Activated CD8-positive, alpha-beta T cell treated with anti-CD3 and anti-CD28 coated beads for 36 hours (primary cell): Measurements from ENCODE around the gene SUN1. TPM values are rescaled to one million over a fixed set of nuclear protein-coding genes. Genes with fewer than 3 reads are reported as not detected.

Experiments
- ATAC-seq: fragments of 200-7000 bp; cut with Tn5 transposase; one replicate; pipeline ENCODE4 v1.10.0; 2021; ENCODE audit warnings: mild to moderate bottlenecking, moderate library complexity
- CTCF ChIA-PET: fragments of 350-600 bp; sonication (Branson Sonifier 250); formaldehyde crosslinking; loops from one replicate; lab custom pipeline; 2021; ENCODE audit warnings: antibody characterized with exemption; lab: Charles Lee
- POLR2A ChIA-PET: fragments of 350-600 bp; sonication (Branson Sonifier 250); formaldehyde crosslinking; loops from one replicate; lab custom pipeline; 2021; ENCODE audit warnings: antibody characterized with exemption; lab: Charles Lee
- DNase-seq: peaks from one replicate; pipeline ENCODE4 v3.0.0-alpha.2; 2020
- H3K27ac Mint-ChIP-seq: one replicate; pipeline ENCODE4 v1.8.0; 2021; ENCODE audit warnings: mild to moderate bottlenecking, mixed read lengths
- H3K27me3 Mint-ChIP-seq: one replicate; pipeline ENCODE4 v1.8.0; 2021; ENCODE audit warnings: mixed read lengths
- H3K36me3 Mint-ChIP-seq: one replicate; pipeline ENCODE4 v1.8.0; 2021; ENCODE audit warnings: low read depth, mixed read lengths
- H3K4me1 Mint-ChIP-seq: one replicate; pipeline ENCODE4 v1.8.0; 2021; ENCODE audit warnings: low read depth, mixed read lengths
- H3K4me3 Mint-ChIP-seq: one replicate; pipeline ENCODE4 v1.8.0; 2021; ENCODE audit warnings: mild to moderate bottlenecking, moderate library complexity, mixed read lengths
- H3K9me3 Mint-ChIP-seq: one replicate; pipeline ENCODE4 v1.8.0; 2021; ENCODE audit warnings: mixed read lengths
- CTCF ChIP-seq: fragments of 200-600 bp; IDR thresholded peaks from one replicate; pipeline ENCODE4 v1.8.0; 2022; ENCODE audit warnings: antibody characterized with exemption, mild to moderate bottlenecking
- intact Hi-C: fragments of 100-400 bp; cut with micrococcal nuclease; formaldehyde crosslinking; loops from one replicate; pipeline ENCODE4 v1.10.0; 2022
- total RNA-seq, 2 experiments: library from RNA; stranded (reverse); gene quantifications; one replicate each; pipeline ENCODE4 v1.2.3, GENCODE V29; 2021

The SUN1 gene
- 10 to 100 TPM; 71.3 to 71.6 TPM for total RNA-seq

GRCh38 chr7:832167-832967 is at the start of gene SUN1:
Gene SUN1 (plus strand): TSS chr7:832476. CDS start chr7:832525, 49 bp downstream.
- CTCF ChIA-PET, result interaction anchor here (1.3 to 4.5 kb wide), 5 partner anchors 14 to 46 kb away, joined by 3 to 25 read pairs (median 6); no protein-coding TSS in a partner anchor
- H3K4me1 Mint-ChIP-seq, result peaks cover 58% of the 10 kb centered on the region
- intact Hi-C loops, result no loop called here

GRCh38 chr7:782718-783449 is 49.4 kb upstream of the SUN1 start:
- Mint-ChIP-seq H3K27me3 (no peaks in the 10 kb centered on the region), H3K36me3 (peaks cover 27% of the 10 kb centered on the region), H3K4me1 (no peaks in the 10 kb centered on the region), H3K9me3 (no peaks in the 10 kb centered on the region), H3K27ac (no peak overlapping the region), H3K4me3 (no peak overlapping the region)
- ChIA-PET POLR2A (no interaction called here), CTCF (interaction anchor here (1.1 to 1.7 kb wide), 2 partner anchors 35 to 90 kb away, joined by 3 to 6 read pairs; no protein-coding TSS in a partner anchor)
- TF ChIP-seq CTCF, result no peak
- ATAC-seq (no peak), DNase-seq (no peak)
- intact Hi-C loops, result no loop called here

More at GRCh38 chr7:832167-832967, at the start of gene SUN1:
- TF ChIP-seq CTCF, result no peak
- Mint-ChIP-seq H3K27me3 (no peaks in the 10 kb centered on the region), H3K36me3 (peaks cover 11% of the 10 kb centered on the region), H3K27ac (peak within 1 kb of the TSS; percentile 98), H3K9me3 (no peaks in the 10 kb centered on the region), H3K4me3 (peak within 1 kb of the TSS; percentile 65)
- peak; percentile 81 for DNase-seq
- POLR2A ChIA-PET, result interaction anchor here (0.6 to 1.5 kb wide), 9 partner anchors 15 to 673 kb away, joined by 3 to 14 read pairs (median 3); no protein-coding TSS in a partner anchor
- ATAC-seq, result peak; percentile 76

GRCh38 chr7:783556-784490 is 48.5 kb upstream of the SUN1 start:
- intact Hi-C loops, result no loop called here
- no peak overlapping the region for H3K27ac Mint-ChIP-seq

GRCh38 chr7:784971-785370 is 47.3 kb upstream of the SUN1 start:
- TF ChIP-seq CTCF, result no peak
- H3K4me3 Mint-ChIP-seq, result no peak overlapping the region
- peaks cover 41% of the 10 kb centered on the region for H3K36me3 Mint-ChIP-seq
- H3K4me1 Mint-ChIP-seq, result no peaks in the 10 kb centered on the region
- CTCF ChIA-PET, result interaction anchor here (1.3 to 2.5 kb wide), 3 partner anchors 14 to 88 kb away, joined by 3 to 6 read pairs (median 6); partner anchors contain the start of gene SUN1
- H3K9me3 Mint-ChIP-seq, result peaks cover 4% of the 10 kb centered on the region
- intact Hi-C loops, result no loop called here
- ATAC-seq (no peak), DNase-seq (no peak)
- H3K27me3 Mint-ChIP-seq, result no peaks in the 10 kb centered on the region
- POLR2A ChIA-PET, result no interaction called here
- no peak overlapping the region for H3K27ac Mint-ChIP-seq

More at GRCh38 chr7:783556-784490, 48.5 kb upstream of the SUN1 start:
- peaks cover 34% of the 10 kb centered on the region for H3K36me3 Mint-ChIP-seq
- ATAC-seq (no peak), DNase-seq (no peak)
- CTCF ChIA-PET, result interaction anchor here (1.1 to 1.7 kb wide), 2 partner anchors 34 to 89 kb away, joined by 3 to 6 read pairs; no protein-coding TSS in a partner anchor
- H3K4me3 Mint-ChIP-seq, result no peak overlapping the region
- POLR2A ChIA-PET, result no interaction called here
- no peaks in the 10 kb centered on the region for H3K4me1 Mint-ChIP-seq
- H3K9me3 Mint-ChIP-seq, result peaks cover 2% of the 10 kb centered on the region
- no peaks in the 10 kb centered on the region for H3K27me3 Mint-ChIP-seq
- no peak for TF ChIP-seq CTCF
